Gastroesophageal sphincter (tissue), 3 donors: ENCODE results near the gene FARS2.

Experiments
- POLR2AphosphoS5 ChIP-seq: sonication (generic); formaldehyde crosslinking; IDR thresholded peaks from one replicate; pipeline ENCODE4 v1.6.1; 2017; ENCODE audit warnings: antibody characterized with exemption
- TF ChIP-seq, protein P1 (sequence below), 4 experiments: fragments of 200-600 bp in 2 of 4; fragments of 450-650 bp in 2 of 4; sonication (generic) in 1 of 4; IDR thresholded peaks; one replicate each; pipeline ENCODE4 v1.5.1; 2017 to 2019; ENCODE audit warnings: antibody characterized with exemption in 4 of 4, mild to moderate bottlenecking in 2 of 4, moderate library complexity in 2 of 4

GRCh38 chr6:5499644-5500306, 238.5 kb downstream of the FARS2 start:
- TF ChIP-seq, protein P1, sequence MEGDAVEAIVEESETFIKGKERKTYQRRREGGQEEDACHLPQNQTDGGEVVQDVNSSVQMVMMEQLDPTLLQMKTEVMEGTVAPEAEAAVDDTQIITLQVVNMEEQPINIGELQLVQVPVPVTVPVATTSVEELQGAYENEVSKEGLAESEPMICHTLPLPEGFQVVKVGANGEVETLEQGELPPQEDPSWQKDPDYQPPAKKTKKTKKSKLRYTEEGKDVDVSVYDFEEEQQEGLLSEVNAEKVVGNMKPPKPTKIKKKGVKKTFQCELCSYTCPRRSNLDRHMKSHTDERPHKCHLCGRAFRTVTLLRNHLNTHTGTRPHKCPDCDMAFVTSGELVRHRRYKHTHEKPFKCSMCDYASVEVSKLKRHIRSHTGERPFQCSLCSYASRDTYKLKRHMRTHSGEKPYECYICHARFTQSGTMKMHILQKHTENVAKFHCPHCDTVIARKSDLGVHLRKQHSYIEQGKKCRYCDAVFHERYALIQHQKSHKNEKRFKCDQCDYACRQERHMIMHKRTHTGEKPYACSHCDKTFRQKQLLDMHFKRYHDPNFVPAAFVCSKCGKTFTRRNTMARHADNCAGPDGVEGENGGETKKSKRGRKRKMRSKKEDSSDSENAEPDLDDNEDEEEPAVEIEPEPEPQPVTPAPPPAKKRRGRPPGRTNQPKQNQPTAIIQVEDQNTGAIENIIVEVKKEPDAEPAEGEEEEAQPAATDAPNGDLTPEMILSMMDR (IDR thresholded peaks at IDR 0.05) = no peak
- TF ChIP-seq POLR2AphosphoS5 = no peak
